IPS-11a (cell line): ENCODE data around the gene LHX2.
"Not testable (repeated sequence)": the region's sequence is repeated elsewhere in the genome, so short reads cannot be mapped to it uniquely, and the experiment has no call there.

Source experiments
- H3K4me3 ChIP-seq: one replicate; pipeline ENCODE4 v1.5.1; 2013; ENCODE audit warnings: low read depth, low read length, control low read depth

Gene LHX2, protein sequence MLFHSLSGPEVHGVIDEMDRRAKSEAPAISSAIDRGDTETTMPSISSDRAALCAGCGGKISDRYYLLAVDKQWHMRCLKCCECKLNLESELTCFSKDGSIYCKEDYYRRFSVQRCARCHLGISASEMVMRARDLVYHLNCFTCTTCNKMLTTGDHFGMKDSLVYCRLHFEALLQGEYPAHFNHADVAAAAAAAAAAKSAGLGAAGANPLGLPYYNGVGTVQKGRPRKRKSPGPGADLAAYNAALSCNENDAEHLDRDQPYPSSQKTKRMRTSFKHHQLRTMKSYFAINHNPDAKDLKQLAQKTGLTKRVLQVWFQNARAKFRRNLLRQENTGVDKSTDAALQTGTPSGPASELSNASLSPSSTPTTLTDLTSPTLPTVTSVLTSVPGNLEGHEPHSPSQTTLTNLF

DNA sequence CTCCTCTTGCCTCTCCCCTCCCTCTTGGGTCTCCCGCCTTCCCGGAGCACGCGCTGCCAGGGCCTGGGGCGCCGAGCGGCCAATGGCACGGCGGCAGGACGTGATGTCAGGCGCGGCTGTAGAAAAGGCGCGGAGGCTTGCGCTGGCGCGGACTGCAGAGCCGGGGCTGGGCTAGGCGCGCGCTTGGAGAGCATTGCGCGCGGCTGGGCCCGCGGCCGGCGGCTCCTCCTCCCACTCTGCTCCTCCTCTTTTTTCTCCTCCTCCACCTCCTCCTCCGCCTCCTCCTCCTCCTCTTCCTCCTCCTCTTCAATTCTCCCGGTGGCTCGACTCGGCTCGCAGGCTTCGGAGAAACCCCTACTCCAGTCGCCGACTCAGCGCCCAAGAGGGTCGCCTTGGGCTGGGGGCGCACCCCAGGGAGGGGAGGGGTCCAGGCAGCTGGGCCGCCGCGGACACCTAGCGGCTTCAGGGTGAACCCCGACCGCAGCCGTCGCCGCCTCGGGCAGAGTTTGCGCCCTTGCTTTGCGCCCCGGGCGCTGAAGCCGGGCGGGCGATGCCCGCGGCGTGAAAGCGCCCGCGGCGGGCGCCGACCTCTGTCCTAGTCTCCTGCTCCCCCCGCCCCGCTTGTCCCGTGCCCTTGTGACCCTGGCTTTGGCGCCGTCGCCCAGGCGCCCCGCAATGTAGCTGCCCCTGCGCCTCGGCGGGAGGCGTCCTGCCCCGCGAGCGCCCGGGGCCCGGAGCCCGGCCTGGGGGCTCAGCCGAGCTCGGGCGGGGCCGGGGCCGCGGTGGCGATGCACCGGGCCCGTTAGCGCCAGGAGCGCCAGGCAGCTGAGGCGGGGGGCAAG, at the start of gene LHX2:
Gene LHX2, plus strand, starts transcription at position 309 of the 842 bp plus-strand sequence. CDS start 581 bp downstream, outside the sequence.
- H3K4me3 ChIP-seq: no peak within 1 kb of the TSS

DNA sequence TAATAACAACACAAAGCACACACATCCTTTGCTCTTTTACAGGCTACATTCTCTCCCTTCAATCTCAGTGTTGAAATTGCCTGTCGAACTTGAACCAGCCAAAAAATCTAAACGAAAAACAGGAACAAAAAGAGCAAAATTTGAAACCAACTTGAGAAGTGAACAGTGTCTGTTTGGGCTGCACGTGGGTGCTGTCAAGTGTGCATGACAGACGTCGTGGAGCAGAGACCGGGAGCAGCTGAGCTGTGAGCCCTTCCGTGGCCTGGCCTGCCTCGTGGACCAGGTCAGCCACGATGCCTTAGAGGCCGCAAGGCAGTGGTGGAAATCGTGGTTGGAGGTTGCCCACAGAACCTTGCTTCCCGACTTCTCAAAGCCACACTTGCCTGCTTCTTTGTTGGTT, 46.8 kb upstream of the LHX2 start:
- H3K4me3 ChIP-seq: no peak overlapping the region

DNA sequence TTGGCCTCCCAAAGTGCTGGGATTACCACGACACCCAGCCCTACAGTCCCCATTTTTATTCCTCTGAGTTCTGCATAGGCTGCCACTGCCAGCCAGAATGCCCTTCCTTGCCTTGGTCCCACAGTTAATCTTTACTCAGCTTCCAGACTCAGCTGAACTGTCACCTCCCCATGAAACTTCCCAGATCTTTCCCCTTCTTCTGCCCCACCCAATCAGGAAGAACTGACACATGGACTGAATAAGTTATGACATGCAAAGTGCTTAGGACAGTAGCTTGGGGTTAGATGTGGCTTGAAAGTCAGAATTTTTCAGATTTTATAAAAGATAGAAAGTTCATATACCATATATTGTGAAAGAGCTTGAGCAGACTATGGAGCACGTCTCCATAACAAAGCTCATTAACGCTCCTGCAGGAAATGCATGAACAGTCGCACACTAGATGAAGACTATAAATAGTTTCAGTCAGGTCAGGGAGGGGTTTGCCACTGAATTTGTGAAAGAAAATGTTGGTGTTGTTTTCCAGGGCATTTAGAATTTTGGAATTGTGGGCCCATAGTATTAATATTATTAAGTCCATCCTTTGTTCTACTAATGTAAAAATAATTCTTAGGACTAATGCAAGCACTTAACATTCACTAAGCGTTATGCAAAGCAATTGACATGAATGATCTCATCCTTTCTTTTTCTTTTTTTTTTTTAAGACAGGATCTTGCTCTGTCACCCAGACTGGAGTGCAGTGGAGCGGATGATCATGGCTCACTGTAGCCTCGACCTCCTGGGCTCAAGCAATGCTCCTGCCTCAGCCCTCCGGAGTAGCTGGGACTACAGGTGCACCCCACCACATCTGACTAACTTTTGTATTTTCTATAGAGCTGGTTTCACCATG, 45.5 kb upstream of the LHX2 start:
- H3K4me3 ChIP-seq: no peak overlapping the region

DNA sequence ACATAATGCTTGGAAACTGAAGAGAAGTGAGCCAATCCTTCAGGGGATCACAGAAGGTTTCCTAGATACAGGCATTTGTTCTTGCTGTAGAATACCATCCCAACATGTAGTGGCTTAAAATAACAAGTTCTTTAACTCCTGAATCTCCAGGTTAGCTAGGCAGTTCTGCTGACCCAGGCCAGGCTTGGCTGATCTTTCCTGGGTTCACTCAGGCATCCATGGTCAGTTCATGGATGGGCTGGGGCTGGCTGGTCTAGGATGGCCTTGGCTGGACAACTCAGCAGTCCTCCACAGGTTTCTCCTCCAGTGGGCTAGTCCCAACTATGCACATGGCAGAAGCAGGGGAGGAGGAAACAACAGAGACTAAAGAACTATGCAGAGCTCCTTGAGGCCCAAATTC, 44.2 kb upstream of the LHX2 start:
- H3K4me3 ChIP-seq: no peak overlapping the region

- H3K4me3 ChIP-seq: no peak overlapping the region
Measured at GRCh38 chr9:123972618-123973017, 39.0 kb upstream of the LHX2 start.

- no peak overlapping the region for H3K4me3 ChIP-seq
Measured at GRCh38 chr9:123973590-123974223, 37.9 kb upstream of the LHX2 start.

DNA sequence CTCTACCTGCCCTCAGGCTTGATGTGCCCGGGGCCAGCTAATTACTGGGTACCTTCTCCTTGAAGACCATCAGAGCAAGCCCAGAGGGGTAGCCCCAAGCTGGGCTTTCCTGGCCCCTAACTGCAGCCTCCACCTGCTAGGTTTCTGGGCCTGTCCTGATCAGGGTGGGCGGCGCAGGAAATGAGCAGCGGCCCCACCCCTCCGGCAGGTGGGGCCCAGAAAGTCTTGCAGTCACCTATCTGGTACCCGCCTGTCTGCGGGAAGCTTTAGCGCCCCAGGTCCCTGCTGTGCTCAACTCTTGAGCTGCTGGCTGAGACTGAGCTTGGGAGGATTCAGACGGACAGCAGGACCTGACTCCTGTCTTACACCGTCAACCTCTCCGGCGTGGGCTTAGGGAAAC, 37.1 kb upstream of the LHX2 start:
- H3K4me3 ChIP-seq: no peak overlapping the region

DNA sequence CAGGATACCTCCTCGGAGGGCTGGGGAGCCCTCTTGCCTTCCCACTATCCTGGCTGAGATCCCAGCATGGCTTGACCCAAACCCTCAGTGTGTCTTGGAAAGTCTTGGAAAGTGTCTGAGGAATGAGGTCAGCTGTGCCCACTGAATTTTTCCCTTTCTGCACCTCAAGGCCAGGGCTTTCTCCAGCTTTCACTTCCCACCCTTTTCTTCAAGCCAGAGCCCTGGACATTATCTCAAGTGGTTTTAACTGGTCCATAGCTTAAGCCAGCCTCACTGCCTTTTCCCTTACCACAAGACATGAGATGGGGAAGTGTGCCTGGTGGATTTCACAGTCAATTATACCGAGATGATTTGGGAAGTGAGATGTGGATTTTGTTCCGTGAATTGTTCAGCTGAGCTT, 35.7 kb upstream of the LHX2 start:
- no peak overlapping the region for H3K4me3 ChIP-seq

GRCh38 chr9:123976579-123976978, 35.0 kb upstream of the LHX2 start:
- H3K4me3 ChIP-seq: not testable (repeated sequence)

DNA sequence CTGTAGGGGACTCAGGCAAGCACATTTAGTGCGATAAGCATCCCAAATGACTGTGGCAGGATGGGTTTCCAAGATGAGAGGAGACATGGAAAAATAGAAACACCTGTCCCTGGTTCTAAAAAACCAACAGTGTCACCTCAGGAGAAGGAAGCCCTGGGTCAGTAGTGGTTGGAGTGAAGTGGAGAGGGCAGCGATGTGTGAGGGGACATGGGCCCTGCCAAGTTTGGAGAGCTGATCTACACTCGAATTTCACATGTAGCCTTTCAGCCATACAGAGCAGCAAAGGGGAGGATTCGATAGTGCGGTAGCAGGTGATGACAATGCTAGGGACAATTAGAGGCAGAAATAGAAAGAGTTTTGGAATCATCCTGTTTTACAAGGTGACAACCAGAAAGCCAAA, 32.6 kb upstream of the LHX2 start:
- H3K4me3 ChIP-seq: no peak overlapping the region

DNA sequence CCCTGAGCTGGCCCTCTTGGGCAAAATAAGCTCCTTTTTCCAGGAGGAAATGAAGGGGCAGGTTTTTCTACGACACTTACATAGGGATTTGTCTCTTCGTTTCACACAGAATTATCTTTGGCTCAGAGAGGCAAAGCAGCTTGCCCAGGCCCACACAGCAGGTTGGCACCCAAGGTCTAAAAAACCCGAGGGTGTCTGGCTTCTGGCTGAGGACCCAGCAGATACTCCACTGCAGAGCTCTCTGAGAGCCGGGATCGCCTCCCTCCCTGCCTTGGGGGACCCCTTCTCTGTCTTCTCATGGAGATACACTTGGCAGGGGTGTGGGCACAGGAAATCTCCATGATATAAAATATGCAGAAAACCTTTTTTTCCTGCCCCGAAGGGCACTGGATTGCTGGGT, 29.0 kb upstream of the LHX2 start:
- no peak overlapping the region for H3K4me3 ChIP-seq

GRCh38 chr9:123983047-123983446, 28.5 kb upstream of the LHX2 start:
- no peak overlapping the region for H3K4me3 ChIP-seq

GRCh38 chr9:123984802-123985201, 26.8 kb upstream of the LHX2 start:
- no peak overlapping the region for H3K4me3 ChIP-seq

GRCh38 chr9:123985869-123986268, 25.7 kb upstream of the LHX2 start:
- no peak overlapping the region for H3K4me3 ChIP-seq

GRCh38 chr9:123990427-123990826, 21.1 kb upstream of the LHX2 start:
- no peak overlapping the region for H3K4me3 ChIP-seq

- not testable (repeated sequence) for H3K4me3 ChIP-seq
Measured at GRCh38 chr9:123992679-123993078, 18.9 kb upstream of the LHX2 start.

GRCh38 chr9:123996731-123997421, 14.7 kb upstream of the LHX2 start:
- H3K4me3 ChIP-seq: no peak overlapping the region

- no peak overlapping the region for H3K4me3 ChIP-seq
Measured at GRCh38 chr9:123997665-123998277, 13.8 kb upstream of the LHX2 start.

DNA sequence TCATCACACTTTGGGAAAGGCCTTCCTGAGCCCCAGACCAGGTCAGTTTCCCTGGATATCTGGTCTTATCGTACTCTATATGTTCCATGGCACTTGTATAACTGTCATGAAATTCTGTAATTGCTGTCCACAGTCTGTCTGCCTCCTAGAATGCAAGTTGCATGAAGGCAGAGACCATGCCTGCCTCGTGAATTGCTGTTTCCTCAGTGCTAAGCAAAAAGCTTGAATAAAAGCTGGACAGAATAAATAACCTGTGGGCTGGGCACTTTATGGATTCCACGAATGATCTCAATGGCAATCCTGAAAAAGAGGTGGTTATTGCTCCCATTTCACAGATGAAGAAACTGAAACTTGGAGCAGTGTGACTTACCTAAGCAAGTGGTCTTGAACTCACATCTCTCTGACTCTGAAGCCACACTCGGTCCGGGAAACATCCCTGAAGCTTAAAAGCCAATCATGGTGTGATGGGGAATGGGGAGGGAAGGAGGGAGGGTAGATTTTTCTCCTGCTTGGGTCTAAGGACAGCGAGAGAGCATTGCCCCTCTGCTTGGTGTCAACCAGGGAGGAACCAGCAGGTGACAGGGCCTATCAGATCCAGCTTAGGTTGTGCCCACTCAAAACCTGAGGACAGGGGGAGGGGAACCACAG, 13.2 kb upstream of the LHX2 start:
- H3K4me3 ChIP-seq: no peak overlapping the region
